Erythroblast (primary cell): ENCODE results near the gene PSMD12.

Experiments
- GATA1 ChIP-seq: IDR thresholded peaks from 2 replicates; pipeline ENCODE4 v1.6.1; 2011; ENCODE audit warnings: low read depth, mild to moderate bottlenecking, control low read depth, low read length, moderate library complexity
- POLR2A ChIP-seq: IDR thresholded peaks from 2 replicates; pipeline ENCODE4 v1.6.1; 2011; ENCODE audit warnings: mild to moderate bottlenecking, low read length

DNA sequence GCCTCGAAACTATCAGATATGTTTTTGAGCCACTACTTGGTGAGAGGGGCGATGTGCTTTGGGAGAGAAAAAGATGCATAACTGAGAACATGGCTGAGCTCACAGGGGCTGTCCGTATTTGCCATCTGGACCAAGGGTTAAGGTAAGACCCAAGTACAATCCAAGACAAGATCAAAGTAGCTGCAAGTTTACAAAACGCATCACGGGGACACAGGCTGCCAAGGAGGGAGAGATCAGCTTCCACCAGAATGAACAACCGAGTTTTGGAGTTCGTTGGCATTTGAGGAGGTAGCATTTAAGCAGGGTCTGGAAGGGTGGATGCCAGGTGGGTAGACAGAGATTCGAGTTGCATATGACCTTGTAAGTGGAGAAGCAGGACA is 12.9 kb upstream of the PSMD12 start:
- no peak for TF ChIP-seq POLR2A
- TF ChIP-seq GATA1: no peak
